Keratinocyte (primary cell): ENCODE measurements around the gene NTNG1.

Experiments used
- EZH2 ChIP-seq: IDR thresholded peaks from one replicate; pipeline ENCODE4 v1.6.1; 2012; ENCODE audit warnings: inconsistent platforms, mild to moderate bottlenecking, low read length, moderate library complexity
- TF ChIP-seq, protein P1 (sequence below), 3 experiments: IDR thresholded peaks in 1 of 3; conservative IDR thresholded peaks in 1 of 3; optimal IDR thresholded peaks in 1 of 3; 2 replicates in 2 of 3; 3 replicates in 1 of 3; pipeline versions ENCODE3 to v1.5.1; 2011; ENCODE audit warnings: low read length in 3 of 3, mild to moderate bottlenecking in 3 of 3, moderate library complexity in 2 of 3, control low read depth in 1 of 3, inconsistent platforms in 1 of 3; ENCODE audit not compliant: insufficient read depth in 2 of 3; ENCODE audit errors: extremely low read depth in 1 of 3

DNA sequence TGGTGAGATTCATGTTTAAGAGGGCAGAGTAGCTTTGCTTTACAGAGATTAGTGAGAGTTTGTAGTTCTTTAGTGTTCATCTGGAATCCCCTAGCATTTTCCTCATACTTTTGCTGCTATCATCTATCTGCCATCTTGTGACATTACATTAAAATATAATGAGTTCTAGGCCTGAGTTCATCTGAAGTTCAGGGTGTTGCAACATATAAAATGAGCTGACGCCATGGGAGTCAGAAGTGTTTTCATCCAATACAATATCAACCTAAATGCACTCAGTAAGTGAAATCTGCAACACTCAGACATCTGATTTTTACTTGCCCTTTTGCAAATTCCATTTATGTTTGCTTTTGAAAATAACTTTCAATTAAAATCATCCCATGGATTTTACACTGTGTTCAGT is 153.8 kb downstream of the NTNG1 start:
- no peak for TF ChIP-seq EZH2
- TF ChIP-seq, protein P1, sequence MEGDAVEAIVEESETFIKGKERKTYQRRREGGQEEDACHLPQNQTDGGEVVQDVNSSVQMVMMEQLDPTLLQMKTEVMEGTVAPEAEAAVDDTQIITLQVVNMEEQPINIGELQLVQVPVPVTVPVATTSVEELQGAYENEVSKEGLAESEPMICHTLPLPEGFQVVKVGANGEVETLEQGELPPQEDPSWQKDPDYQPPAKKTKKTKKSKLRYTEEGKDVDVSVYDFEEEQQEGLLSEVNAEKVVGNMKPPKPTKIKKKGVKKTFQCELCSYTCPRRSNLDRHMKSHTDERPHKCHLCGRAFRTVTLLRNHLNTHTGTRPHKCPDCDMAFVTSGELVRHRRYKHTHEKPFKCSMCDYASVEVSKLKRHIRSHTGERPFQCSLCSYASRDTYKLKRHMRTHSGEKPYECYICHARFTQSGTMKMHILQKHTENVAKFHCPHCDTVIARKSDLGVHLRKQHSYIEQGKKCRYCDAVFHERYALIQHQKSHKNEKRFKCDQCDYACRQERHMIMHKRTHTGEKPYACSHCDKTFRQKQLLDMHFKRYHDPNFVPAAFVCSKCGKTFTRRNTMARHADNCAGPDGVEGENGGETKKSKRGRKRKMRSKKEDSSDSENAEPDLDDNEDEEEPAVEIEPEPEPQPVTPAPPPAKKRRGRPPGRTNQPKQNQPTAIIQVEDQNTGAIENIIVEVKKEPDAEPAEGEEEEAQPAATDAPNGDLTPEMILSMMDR (optimal IDR thresholded peaks at IDR 0.05 in 1 of 3, IDR thresholded peaks at IDR 0.05 in 1 of 3, conservative IDR thresholded peaks at IDR 0.05 in 1 of 3; ENCODE audit: extremely low read depth in 1 of 3, insufficient read depth in 2 of 3, low read length in 3 of 3), result no peak
